ENCODE results near the gene S1PR3. TPM values are rescaled to one million over a fixed set of nuclear protein-coding genes. Genes with fewer than 3 reads are reported as not detected.

The S1PR3 gene
- total RNA-seq, 2 experiments from 2014 or later: 0.31 to 0.33 TPM

DNA sequence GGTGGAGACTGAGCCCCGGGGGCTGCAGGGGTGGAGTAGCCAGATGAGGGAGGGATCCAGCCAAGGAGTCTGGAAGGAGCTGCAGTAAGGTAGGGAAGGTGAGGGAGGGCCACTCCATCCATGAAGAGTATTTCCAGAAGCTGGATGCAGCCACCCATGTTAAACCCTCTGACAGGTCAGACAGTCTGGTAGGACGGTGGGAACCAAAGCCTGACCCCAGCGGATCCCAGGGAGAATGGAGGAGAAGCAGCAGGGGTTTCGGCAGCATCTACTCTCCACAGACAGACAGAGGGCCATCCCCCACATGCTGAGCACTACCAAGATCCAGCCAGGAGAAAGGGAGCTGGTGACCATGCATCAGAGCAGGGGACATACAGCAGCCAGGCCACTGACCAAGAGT lies 22.5 kb upstream of the S1PR3 start:
- no peaks in the 10 kb centered on the region for H3K4me1 Mint-ChIP-seq (ENCODE audit: low read depth)
- no peaks in the 10 kb centered on the region for H3K36me3 Mint-ChIP-seq (ENCODE audit: low read depth)
- no peaks in the 10 kb centered on the region for H3K27me3 ChIP-seq (ENCODE audit: control insufficient read depth in 1 of 2, insufficient read depth in 2 of 2, low read length in 2 of 2)
- TF ChIP-seq, protein P1, sequence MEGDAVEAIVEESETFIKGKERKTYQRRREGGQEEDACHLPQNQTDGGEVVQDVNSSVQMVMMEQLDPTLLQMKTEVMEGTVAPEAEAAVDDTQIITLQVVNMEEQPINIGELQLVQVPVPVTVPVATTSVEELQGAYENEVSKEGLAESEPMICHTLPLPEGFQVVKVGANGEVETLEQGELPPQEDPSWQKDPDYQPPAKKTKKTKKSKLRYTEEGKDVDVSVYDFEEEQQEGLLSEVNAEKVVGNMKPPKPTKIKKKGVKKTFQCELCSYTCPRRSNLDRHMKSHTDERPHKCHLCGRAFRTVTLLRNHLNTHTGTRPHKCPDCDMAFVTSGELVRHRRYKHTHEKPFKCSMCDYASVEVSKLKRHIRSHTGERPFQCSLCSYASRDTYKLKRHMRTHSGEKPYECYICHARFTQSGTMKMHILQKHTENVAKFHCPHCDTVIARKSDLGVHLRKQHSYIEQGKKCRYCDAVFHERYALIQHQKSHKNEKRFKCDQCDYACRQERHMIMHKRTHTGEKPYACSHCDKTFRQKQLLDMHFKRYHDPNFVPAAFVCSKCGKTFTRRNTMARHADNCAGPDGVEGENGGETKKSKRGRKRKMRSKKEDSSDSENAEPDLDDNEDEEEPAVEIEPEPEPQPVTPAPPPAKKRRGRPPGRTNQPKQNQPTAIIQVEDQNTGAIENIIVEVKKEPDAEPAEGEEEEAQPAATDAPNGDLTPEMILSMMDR (IDR thresholded peaks at IDR 0.05): no peak
- no peak overlapping the region for H3K4me3 Mint-ChIP-seq
- no peaks in the 10 kb centered on the region for H3K9me3 Mint-ChIP-seq
- H3K27me3 Mint-ChIP-seq: no peaks in the 10 kb centered on the region
- POLR2A ChIA-PET: no interaction called here
- no peak overlapping the region for H3K4me3 ChIP-seq (ENCODE audit: low read length)
- no peak overlapping the region for H3K27ac Mint-ChIP-seq
- no peak for ATAC-seq (ENCODE audit: poor library complexity)
- no peak for DNase-seq
- peaks cover 0 to 16% of the 10 kb centered on the region in 2 experiments for H3K9me3 ChIP-seq (ENCODE audit: control insufficient read depth in 1 of 2, insufficient read depth in 1 of 2, low read length in 2 of 2)
- H3K36me3 ChIP-seq (ENCODE audit: insufficient read depth, low read length): no peaks in the 10 kb centered on the region
- H3K27ac ChIP-seq (ENCODE audit: low read depth in 1 of 2, low read length in 2 of 2): no peak overlapping the region
- CTCF ChIA-PET: no interaction called here
- H3K4me1 ChIP-seq (ENCODE audit: insufficient read depth, low read length): no peaks in the 10 kb centered on the region
- intact Hi-C loops (cut with DNase I, micrococcal nuclease): no loop called here

DNA sequence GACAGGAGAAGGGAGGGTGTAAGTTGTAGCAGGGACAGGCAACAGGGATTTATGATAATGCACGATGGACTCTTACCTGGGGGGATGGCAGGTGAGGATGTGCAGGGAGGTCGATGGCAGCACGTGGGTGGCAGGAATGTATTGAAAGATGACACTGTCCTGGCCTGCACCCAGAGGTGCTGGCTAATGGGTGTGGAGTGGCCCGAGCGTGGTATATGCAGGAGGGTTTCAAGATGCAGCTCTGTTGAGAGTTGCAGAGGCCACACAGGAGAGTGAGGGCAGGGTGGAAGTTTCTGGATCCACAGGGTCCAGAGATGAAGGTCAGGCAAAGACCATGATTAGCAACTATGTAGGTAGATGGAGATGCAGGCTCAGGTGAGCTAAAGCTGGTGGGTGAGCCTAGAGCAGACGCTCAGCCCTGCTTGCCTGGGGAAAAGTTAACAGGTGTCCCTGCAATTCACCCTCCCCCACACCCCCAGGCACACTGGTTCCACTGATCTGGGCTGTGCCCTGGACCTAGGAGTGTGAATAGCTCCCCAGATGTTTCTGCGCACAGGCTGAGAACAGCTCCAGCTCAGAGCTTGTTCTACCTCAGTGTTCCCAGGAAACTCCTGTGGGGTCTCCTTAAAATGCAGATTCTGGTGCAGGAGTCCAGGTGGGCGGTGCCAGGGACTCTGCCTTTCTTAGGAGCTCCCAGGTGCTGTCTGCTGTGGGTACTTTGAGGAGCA lies 21.5 kb upstream of the S1PR3 start:
- Mint-ChIP-seq H3K27me3 (no peaks in the 10 kb centered on the region), H3K9me3 (no peaks in the 10 kb centered on the region), H3K4me1 (ENCODE audit: low read depth) (no peaks in the 10 kb centered on the region), H3K36me3 (ENCODE audit: low read depth) (no peaks in the 10 kb centered on the region), H3K27ac (no peak overlapping the region), H3K4me3 (no peak overlapping the region)
- no peak overlapping the region for H3K4me3 ChIP-seq (ENCODE audit: low read length)
- POLR2A ChIA-PET: no interaction called here
- DNase-seq (no peak), ATAC-seq (ENCODE audit: poor library complexity) (no peak)
- CTCF ChIA-PET: no interaction called here
- H3K36me3 ChIP-seq (ENCODE audit: insufficient read depth, low read length): no peaks in the 10 kb centered on the region
- intact Hi-C loops (cut with DNase I, micrococcal nuclease): no loop called here
- no peaks in the 10 kb centered on the region for H3K4me1 ChIP-seq (ENCODE audit: insufficient read depth, low read length)
- TF ChIP-seq, protein P1 (IDR thresholded peaks at IDR 0.05): no peak
- H3K27ac ChIP-seq (ENCODE audit: low read depth in 1 of 2, low read length in 2 of 2): no peak overlapping the region
- no peaks in the 10 kb centered on the region for H3K27me3 ChIP-seq (ENCODE audit: control insufficient read depth in 1 of 2, insufficient read depth in 2 of 2, low read length in 2 of 2)
- H3K9me3 ChIP-seq (ENCODE audit: control insufficient read depth in 1 of 2, insufficient read depth in 1 of 2, low read length in 2 of 2): peaks cover 0 to 16% of the 10 kb centered on the region in 2 experiments

DNA sequence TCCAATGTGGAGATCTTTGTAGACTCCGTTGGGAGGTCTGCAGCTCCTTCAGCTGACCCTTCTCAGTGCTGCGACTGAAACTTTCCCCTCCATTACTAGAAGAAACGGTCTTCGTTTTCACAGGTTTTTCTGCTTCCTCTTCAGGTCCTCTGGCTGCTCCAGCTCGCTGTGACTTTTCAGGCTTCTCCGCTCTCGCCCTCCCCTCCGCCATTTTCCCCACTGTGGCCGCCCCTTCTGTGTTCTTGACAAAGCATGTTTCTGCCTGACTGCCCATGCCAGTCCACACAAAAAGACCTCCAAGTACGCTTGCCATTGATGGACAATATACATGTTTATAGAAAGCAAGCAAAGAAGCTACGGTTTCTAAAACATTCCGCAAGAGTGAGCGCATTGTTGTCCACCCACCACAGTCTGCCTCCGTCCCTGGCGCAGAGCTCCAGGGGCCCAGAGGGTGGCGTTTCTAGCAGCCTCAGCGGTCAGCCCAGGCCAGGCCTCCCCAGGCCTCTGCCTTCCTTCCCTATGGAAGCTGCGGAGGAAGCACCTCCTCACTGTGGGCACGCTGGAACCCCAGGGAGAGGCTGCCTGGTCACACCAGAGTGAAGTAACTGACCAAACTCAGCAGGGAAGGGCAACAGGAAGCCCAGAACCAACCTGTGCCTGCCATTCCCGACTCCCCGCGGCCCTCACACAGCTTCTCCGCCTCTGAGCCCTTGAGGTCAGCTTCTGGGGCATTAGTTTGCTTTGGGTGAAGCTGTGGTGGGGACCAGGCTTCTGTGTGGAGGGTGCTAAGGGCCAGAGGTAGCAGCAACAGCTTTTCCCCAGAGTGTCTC lies 19.9 kb upstream of the S1PR3 start:
- Mint-ChIP-seq H3K27me3 (no peaks in the 10 kb centered on the region), H3K36me3 (ENCODE audit: low read depth) (no peaks in the 10 kb centered on the region), H3K9me3 (no peaks in the 10 kb centered on the region), H3K4me1 (ENCODE audit: low read depth) (no peaks in the 10 kb centered on the region), H3K4me3 (no peak overlapping the region), H3K27ac (no peak overlapping the region)
- TF ChIP-seq, protein P1 (IDR thresholded peaks at IDR 0.05): no peak
- no peak for DNase-seq
- intact Hi-C loops (cut with DNase I, micrococcal nuclease): no loop called here
- Histone ChIP-seq H3K9me3 (ENCODE audit: control insufficient read depth in 1 of 2, insufficient read depth in 1 of 2, low read length in 2 of 2) (peaks cover 0 to 16% of the 10 kb centered on the region in 2 experiments), H3K27ac (ENCODE audit: low read depth in 1 of 2, low read length in 2 of 2) (no peak overlapping the region), H3K36me3 (ENCODE audit: insufficient read depth, low read length) (no peaks in the 10 kb centered on the region), H3K27me3 (ENCODE audit: control insufficient read depth in 1 of 2, insufficient read depth in 2 of 2, low read length in 2 of 2) (no peaks in the 10 kb centered on the region), H3K4me1 (ENCODE audit: insufficient read depth, low read length) (no peaks in the 10 kb centered on the region), H3K4me3 (ENCODE audit: low read length) (no peak overlapping the region)
- ChIA-PET CTCF (no interaction called here), POLR2A (no interaction called here)
- no peak for ATAC-seq (ENCODE audit: poor library complexity)
